K562 (cell line): ENCODE results near the gene IL36RN.

Experiments used
- FOXA1 ChIP-seq: fragments of 450-650 bp; IDR thresholded peaks from 2 replicates; pipeline ENCODE4 v1.6.1; 2016; ENCODE audit warnings: mild to moderate bottlenecking, borderline replicate concordance
- MYC ChIP-seq, 2 experiments: fragments of 250-450 bp in 1 of 2; sonication (Bioruptor Pico) in 1 of 2; IDR thresholded peaks; 2 replicates each; pipeline versions ENCODE4 v1.5.1 to v1.6.1; 2012 to 2021; ENCODE audit warnings: low read depth in 2 of 2, borderline replicate concordance in 1 of 2, improper control_type of control experiment in 1 of 2, low read length in 1 of 2, mild to moderate bottlenecking in 1 of 2, moderate library complexity in 1 of 2
- ZNF217 ChIP-seq: sonication (generic); formaldehyde crosslinking; IDR thresholded peaks from 2 replicates; pipeline ENCODE4 v1.8.0; 2022; ENCODE audit warnings: mild to moderate bottlenecking, missing genetic modification reagents
- ZNF561 ChIP-seq: fragments of 450-650 bp; formaldehyde crosslinking; conservative IDR thresholded peaks from 2 replicates; pipeline ENCODE4 v1.4.0; 2020; ENCODE audit warnings: mild to moderate bottlenecking, moderate library complexity

DNA sequence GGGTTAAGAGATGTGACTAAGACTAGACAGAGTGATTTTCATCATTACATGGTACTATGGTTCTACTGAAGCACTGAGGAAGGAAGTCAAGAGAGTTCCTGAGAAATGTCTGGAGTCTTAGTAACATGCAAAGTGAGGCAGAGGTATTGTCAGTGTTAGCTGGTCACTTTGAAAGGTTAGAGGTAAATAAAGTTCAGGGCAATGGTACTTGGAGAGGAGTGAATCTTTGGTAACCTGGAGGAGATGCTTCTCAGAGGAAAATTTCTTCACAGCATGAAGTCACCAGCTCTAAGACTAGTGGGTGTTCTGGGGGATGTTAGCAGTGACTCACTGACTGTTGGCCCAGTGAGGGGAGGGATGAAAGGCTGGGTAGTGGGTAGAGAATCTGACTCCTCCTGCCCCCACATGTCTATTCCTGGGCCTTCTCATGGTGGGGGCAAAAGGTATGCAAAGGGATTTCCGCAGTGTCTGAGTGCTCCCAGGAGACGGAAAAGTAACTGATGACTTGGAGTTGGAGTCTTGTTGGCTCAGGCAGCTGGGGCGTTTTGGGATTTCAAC is 45.1 kb downstream of the IL36RN start:
- TF ChIP-seq ZNF561 (no peak), MYC (IDR thresholded peaks at IDR 0.05; ENCODE audit: low read depth, low read length) (no peak), MYC (CRISPR knock-in tag; IDR thresholded peaks at IDR 0.05; ENCODE audit: borderline replicate concordance, low read depth) (no peak), ZNF217 (CRISPR knock-in tag) (no peak), FOXA1 (no peak)
